GM21390 (cell line): ENCODE results near the gene RNF5.
"Not testable (repeated sequence)": the region's sequence is repeated elsewhere in the genome, so short reads cannot be mapped to it uniquely, and the experiment has no call there.

Experiments
- ATAC-seq: cut with Tn5 transposase; IDR thresholded peaks from one replicate; pipeline ENCODE4 v1.9.1; 2021; ENCODE audit not compliant: unreplicated experiment

RNF5 gene

GRCh38 chr6:32177788-32178546 is at the start of gene RNF5:
TSS of gene RNF5 (plus strand) at chr6:32178405. CDS start at chr6:32178512, 107 bp downstream.
- ATAC-seq: peak; percentile 74

GRCh38 chr6:32128751-32129296 is 49.4 kb upstream of the RNF5 start:
- no peak for ATAC-seq

GRCh38 chr6:32129297-32130088 is 48.7 kb upstream of the RNF5 start:
- ATAC-seq: no peak

GRCh38 chr6:32131439-32131948 is 46.7 kb upstream of the RNF5 start:
- no peak for ATAC-seq

- ATAC-seq: no peak
Observed at GRCh38 chr6:32132110-32132509, 46.1 kb upstream of the RNF5 start.

- ATAC-seq: no peak
Observed at GRCh38 chr6:32133786-32134185, 44.4 kb upstream of the RNF5 start.

- ATAC-seq: no peak
Observed at GRCh38 chr6:32137454-32137853, 40.8 kb upstream of the RNF5 start.

GRCh38 chr6:32139590-32139989 is 38.6 kb upstream of the RNF5 start:
- no peak for ATAC-seq

- ATAC-seq: no peak
Observed at GRCh38 chr6:32140420-32141046, 37.7 kb upstream of the RNF5 start.

GRCh38 chr6:32144238-32144637 is 34.0 kb upstream of the RNF5 start:
- not testable (repeated sequence) for ATAC-seq

- no peak for ATAC-seq
Observed at GRCh38 chr6:32146287-32146686, 31.9 kb upstream of the RNF5 start.

GRCh38 chr6:32146687-32147086 is 31.5 kb upstream of the RNF5 start:
- ATAC-seq: no peak

GRCh38 chr6:32147401-32148132 is 30.6 kb upstream of the RNF5 start:
- no peak for ATAC-seq

- no peak for ATAC-seq
Observed at GRCh38 chr6:32148289-32149091, 29.7 kb upstream of the RNF5 start.

GRCh38 chr6:32149092-32149755 is 29.0 kb upstream of the RNF5 start:
- ATAC-seq: no peak

- ATAC-seq: no peak
Observed at GRCh38 chr6:32149932-32150870, 28.0 kb upstream of the RNF5 start.

- ATAC-seq: no peak
Observed at GRCh38 chr6:32151181-32151862, 26.9 kb upstream of the RNF5 start.
